ENCODE measurements around the gene STAG3. TPM values are rescaled to one million over a fixed set of nuclear protein-coding genes. Genes with fewer than 3 reads are reported as not detected.

Gene STAG3
- total and polyA plus RNA-seq, 2 of the 4 experiments (the other 2 are of a cell fraction) = 0.36 to 0.65 TPM

DNA sequence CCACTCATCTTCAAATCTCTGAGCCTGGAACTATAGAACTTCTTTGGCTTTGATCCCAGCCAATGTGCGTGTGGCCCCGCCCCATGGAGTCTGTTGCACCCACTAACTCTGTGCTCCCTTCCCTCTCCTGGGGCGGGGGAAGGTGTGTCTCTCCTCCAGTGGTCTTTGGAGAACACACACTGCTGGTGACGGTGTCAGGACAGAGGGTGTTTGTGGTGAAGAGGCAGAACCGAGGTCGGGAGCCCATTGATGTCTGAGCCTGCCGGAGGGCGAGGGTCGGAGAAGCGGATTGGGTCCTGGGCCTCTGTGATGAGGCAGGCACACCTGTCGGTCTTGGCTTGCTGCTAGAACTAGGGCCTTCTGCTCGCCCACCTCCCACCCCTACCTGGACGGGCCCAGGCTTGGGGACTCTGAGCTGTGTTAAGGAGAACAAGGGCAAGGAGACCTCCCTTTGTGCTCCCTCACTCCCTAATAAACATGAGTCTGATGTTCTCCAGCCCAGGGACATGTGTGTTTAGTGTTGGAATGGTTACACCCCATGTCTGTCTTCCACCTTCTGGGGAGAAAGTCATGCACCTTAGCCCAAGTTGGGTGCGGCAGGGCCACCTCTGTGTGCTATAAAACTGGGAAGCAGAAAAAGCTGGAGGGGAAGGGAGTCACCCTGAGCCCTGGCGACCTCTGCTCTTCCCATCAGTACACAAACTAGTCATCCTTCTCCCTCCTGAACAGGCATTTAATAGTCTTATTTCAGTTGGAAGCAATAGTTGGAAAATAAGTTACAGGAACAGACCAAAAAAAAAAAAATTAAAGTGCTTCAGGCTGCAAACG lies 23.8 kb upstream of the STAG3 start (continued):
- no peak for TF ChIP-seq POLR2A (IDR thresholded peaks at IDR 0.05; ENCODE audit: low read depth, low read length)

DNA sequence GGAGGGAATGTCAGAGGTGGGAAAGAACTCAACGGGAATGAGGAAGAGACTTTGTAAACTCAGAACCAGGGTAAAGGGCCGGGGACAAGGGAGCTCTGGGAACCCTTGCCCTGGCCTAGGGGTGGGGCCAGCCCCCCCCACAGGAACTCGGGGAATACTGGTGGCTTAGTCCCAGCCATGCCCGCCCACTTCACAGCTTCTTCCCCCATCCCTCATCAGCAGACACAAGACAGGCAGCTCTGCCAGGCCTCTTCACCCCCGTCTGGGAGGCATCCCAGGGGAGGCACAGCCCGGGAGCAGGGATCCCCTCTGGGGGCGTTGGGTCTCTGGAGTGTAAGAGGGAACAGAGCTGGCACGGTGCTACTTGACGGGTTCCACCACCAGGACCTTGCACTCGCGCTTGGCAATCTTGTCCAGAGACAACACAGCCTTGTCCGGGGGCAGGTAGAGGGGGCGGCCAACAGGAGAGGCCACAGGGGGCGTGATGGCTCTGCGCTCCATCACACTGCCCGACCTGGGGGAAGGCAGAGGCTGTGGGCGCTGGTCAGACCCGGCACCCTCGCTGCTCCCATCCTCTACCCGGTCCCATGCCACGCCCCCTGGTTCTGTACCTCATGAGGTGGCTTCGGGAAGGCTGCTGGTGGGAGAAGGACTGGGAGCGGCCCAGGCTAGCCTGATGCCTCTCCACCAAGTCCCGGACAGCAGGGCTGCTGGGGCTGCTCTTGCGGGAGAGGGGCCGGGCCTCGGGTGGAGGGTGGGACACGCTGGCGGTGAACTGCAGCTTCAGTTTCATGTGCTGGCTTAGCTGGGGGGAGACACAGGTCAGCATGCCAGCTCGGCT lies 22.8 kb upstream of the STAG3 start:
- DNase-seq = no peak
- Histone ChIP-seq H3K4me3 (ENCODE audit: insufficient read depth, low read depth, low read length) (no peak overlapping the region), H3K4ac (ENCODE audit: low read depth, low read length) (no peak overlapping the region), H3K56ac (ENCODE audit: extremely low read depth, insufficient read depth, low read length) (no peak overlapping the region), H2AK9ac (replicated peaks; ENCODE audit: low read depth, low read length, poor library complexity) (peak overlapping the region; percentile 15), H2BK5ac (ENCODE audit: low read depth, low read length, poor library complexity, severe bottlenecking) (no peak overlapping the region), H3K27ac (ENCODE audit: insufficient read depth, low read length) (no peak overlapping the region), H4K8ac (ENCODE audit: low read depth in 2 of 2, low read length in 2 of 2) (no peak overlapping the region), H3K27me3 (ENCODE audit: control insufficient read depth, insufficient read depth, low read length) (no peaks in the 10 kb centered on the region), H3K9me1 (ENCODE audit: insufficient read depth, low read length) (peaks cover 2% of the 10 kb centered on the region; the same call in 1 of the 2 replicates), H4K91ac (ENCODE audit: insufficient read depth, low read depth, low read length) (no peak overlapping the region), H3K23ac (ENCODE audit: low read depth, low read length) (no peak overlapping the region), H2BK15ac (ENCODE audit: low read depth, low read length) (no peak overlapping the region), H2AFZ (replicated peaks; ENCODE audit: low read length, poor library complexity) (no peak overlapping the region), H3K9me3 (ENCODE audit: control insufficient read depth, insufficient read depth, low read length) (no peaks in the 10 kb centered on the region), H3K79me1 (ENCODE audit: low read depth in 1 of 2, low read length in 2 of 2) (peaks cover 26 to 73% of the 10 kb centered on the region in 2 experiments), H3K9ac (ENCODE audit: low read depth, low read length) (no peak overlapping the region), H3K36me3 (ENCODE audit: control insufficient read depth, insufficient read depth, low read length) (peaks cover 42% of the 10 kb centered on the region), H4K5ac (ENCODE audit: low read depth, low read length) (no peak overlapping the region), H4K20me1 (ENCODE audit: insufficient read depth, low read length) (peaks cover 23% of the 10 kb centered on the region), H3K14ac (replicated peaks; ENCODE audit: low read depth, low read length) (no peak overlapping the region), H2BK20ac (ENCODE audit: low read depth, low read length) (no peak overlapping the region), H3K4me2 (ENCODE audit: low read depth, low read length) (no peak overlapping the region), H2BK120ac (ENCODE audit: low read depth, low read length) (no peak overlapping the region), H2AK5ac (ENCODE audit: low read depth, low read length) (no peak overlapping the region), H3K4me1 (ENCODE audit: control insufficient read depth, insufficient read depth, low read length) (peaks cover 6% of the 10 kb centered on the region), H3K18ac (ENCODE audit: low read depth, low read length) (no peak overlapping the region)
- dilution Hi-C loops (cut with HindIII; ENCODE audit: low sequenced_read_pairs, unreplicated experiment) (no loop called here), in situ Hi-C loops (cut with MboI; ENCODE audit: low sequenced_read_pairs) (no loop called here), intact Hi-C loops (cut with micrococcal nuclease) (no loop called here)
- WGBS, 2 experiments (ENCODE audit: extremely low coverage in 2 of 2, insufficient read length in 1 of 2) = 93% methylated on average over 11 of the region's 30 CpGs; no CpG with 5 or more reads in 1 of the 2 experiments
- ChIA-PET CTCF (no interaction called here), POLR2A (ENCODE audit: unreplicated experiment) (no interaction called here)
- BruUV-seq (replicated peaks) = TSS peak; percentile 14
- no peak for ATAC-seq (ENCODE audit: low read depth)
- TF ChIP-seq NFE2L2 (IDR thresholded peaks at IDR 0.05; ENCODE audit: low read depth, low read length) (no peak), CHD1 (IDR thresholded peaks at IDR 0.05; ENCODE audit: low read depth, low read length) (no peak), RAD21 (IDR thresholded peaks at IDR 0.05; ENCODE audit: low read length) (no peak), RCOR1 (IDR thresholded peaks at IDR 0.05; ENCODE audit: insufficient replicate concordance, low read length) (no peak), FOS (IDR thresholded peaks at IDR 0.05; ENCODE audit: low read depth, low read length) (no peak), MXI1 (IDR thresholded peaks at IDR 0.05; ENCODE audit: borderline replicate concordance, low read depth, low read length) (no peak), SMC3 (IDR thresholded peaks at IDR 0.05; ENCODE audit: low read depth, low read length) (no peak), MAZ (IDR thresholded peaks at IDR 0.05; ENCODE audit: borderline replicate concordance, low read depth, low read length) (no peak)
- TF ChIP-seq, protein P1, sequence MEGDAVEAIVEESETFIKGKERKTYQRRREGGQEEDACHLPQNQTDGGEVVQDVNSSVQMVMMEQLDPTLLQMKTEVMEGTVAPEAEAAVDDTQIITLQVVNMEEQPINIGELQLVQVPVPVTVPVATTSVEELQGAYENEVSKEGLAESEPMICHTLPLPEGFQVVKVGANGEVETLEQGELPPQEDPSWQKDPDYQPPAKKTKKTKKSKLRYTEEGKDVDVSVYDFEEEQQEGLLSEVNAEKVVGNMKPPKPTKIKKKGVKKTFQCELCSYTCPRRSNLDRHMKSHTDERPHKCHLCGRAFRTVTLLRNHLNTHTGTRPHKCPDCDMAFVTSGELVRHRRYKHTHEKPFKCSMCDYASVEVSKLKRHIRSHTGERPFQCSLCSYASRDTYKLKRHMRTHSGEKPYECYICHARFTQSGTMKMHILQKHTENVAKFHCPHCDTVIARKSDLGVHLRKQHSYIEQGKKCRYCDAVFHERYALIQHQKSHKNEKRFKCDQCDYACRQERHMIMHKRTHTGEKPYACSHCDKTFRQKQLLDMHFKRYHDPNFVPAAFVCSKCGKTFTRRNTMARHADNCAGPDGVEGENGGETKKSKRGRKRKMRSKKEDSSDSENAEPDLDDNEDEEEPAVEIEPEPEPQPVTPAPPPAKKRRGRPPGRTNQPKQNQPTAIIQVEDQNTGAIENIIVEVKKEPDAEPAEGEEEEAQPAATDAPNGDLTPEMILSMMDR (conservative IDR thresholded peaks at IDR 0.05; ENCODE audit: low read depth, low read length) = no peak
- TF ChIP-seq, protein P2, sequence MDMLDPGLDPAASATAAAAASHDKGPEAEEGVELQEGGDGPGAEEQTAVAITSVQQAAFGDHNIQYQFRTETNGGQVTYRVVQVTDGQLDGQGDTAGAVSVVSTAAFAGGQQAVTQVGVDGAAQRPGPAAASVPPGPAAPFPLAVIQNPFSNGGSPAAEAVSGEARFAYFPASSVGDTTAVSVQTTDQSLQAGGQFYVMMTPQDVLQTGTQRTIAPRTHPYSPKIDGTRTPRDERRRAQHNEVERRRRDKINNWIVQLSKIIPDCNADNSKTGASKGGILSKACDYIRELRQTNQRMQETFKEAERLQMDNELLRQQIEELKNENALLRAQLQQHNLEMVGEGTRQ (IDR thresholded peaks at IDR 0.05; ENCODE audit: low read depth, low read length) = no peak

All from IMR-90 (cell line).